GM12864 (cell line): ENCODE results near the gene UBR3.
"Not testable (repeated sequence)": the region's sequence is repeated elsewhere in the genome, so short reads cannot be mapped to it uniquely, and the experiment has no call there.

Experiments
- DNase-seq: peaks from one replicate; pipeline ENCODE4 v3.0.0-alpha.2; 2011; ENCODE audit warnings: low read depth
- H3K4me3 ChIP-seq: 2 replicates; pipeline ENCODE4 v1.5.1; 2011; ENCODE audit warnings: mild to moderate bottlenecking, low read depth, low read length, control low read depth
- TF ChIP-seq, protein P1 (sequence below): IDR thresholded peaks from 2 replicates; pipeline ENCODE4 v1.5.1; 2011; ENCODE audit warnings: low read depth, mild to moderate bottlenecking, moderate library complexity, low read length, control low read depth, inconsistent platforms; ENCODE audit errors: missing control alignments

UBR3 gene

DNA sequence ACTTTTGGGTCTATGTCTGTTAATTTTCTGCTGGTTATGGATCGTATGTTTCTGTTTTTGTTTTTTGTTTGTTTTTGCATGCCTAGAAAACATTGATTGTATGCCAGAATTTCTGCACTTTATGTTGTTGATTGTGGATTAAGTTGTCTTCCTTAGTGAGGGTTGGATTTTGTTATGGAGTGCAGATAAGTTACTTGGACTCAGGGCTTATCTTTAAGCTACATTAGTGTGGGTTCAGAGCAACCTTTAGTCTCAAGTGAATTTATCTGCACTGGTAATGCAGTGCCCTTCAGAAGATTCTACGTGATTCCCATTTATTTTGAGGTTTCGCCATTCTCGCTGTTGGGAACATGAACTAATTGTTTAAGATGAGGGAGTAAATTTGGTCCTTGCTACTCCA lies 32.9 kb downstream of the UBR3 start:
- TF ChIP-seq, protein P1, sequence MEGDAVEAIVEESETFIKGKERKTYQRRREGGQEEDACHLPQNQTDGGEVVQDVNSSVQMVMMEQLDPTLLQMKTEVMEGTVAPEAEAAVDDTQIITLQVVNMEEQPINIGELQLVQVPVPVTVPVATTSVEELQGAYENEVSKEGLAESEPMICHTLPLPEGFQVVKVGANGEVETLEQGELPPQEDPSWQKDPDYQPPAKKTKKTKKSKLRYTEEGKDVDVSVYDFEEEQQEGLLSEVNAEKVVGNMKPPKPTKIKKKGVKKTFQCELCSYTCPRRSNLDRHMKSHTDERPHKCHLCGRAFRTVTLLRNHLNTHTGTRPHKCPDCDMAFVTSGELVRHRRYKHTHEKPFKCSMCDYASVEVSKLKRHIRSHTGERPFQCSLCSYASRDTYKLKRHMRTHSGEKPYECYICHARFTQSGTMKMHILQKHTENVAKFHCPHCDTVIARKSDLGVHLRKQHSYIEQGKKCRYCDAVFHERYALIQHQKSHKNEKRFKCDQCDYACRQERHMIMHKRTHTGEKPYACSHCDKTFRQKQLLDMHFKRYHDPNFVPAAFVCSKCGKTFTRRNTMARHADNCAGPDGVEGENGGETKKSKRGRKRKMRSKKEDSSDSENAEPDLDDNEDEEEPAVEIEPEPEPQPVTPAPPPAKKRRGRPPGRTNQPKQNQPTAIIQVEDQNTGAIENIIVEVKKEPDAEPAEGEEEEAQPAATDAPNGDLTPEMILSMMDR = no peak
- H3K4me3 ChIP-seq = no peak overlapping the region
- DNase-seq = no peak

DNA sequence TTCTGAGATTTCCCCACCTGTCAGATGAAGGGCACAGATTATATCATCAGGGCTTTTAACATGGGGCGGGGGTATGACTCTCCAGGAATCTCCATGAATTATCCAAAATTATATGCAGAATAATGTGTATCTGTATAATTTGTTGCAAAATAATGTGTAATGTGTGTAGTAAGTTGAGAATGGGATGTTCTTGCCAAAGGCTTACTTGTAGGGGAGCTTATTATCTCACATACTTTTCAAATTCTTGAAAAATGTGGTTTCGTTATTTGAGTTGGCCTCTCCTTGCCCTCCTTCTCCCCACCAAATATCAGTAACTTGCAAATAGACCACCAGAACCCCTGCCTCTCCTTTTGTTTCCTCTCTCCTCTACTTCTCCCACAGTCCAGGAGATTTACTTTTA lies 35.6 kb downstream of the UBR3 start:
- TF ChIP-seq, protein P1 = no peak
- H3K4me3 ChIP-seq = no peak overlapping the region
- no peak for DNase-seq

DNA sequence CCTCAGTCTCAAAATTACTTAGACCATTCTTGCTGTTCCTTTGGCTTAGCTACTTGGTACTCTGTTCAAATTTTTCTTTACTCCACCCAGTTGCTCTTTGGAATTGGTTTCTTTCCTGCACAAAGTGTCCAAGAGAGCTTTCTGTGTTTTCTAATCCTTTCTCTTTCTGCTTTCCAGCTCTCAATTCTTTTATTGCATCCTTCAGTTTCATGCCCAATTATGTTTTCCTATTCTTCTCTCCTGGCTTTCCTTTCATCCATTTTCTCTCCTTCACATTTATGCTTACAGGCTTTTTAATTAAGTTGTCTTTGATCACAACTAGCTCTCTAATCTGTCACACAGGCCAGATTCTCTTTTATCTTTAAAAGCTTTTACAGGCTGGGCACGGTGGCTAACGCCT lies 38.2 kb downstream of the UBR3 start:
- TF ChIP-seq, protein P1 = no peak
- no peak for DNase-seq
- no peak overlapping the region for H3K4me3 ChIP-seq

DNA sequence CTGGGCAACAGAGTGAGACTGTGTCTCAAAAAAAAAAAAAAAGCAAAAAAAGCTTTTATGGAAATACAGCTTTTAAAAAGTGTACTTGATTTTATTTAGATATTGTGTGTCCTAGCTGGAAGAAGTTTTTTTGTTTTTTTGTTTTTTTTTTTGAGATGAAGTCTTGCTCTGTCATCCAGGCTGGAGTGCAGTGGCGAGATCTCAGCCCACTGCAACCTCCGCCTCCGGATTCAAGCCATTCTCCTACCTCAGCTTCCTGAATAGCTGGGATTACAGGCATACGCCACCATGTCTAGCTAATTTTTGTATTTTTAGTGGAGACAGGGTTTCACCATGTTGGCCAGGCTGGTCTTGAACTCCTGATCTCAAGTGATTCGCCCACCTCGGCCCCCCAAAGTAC lies 39.0 kb downstream of the UBR3 start:
- not testable (repeated sequence) for DNase-seq

DNA sequence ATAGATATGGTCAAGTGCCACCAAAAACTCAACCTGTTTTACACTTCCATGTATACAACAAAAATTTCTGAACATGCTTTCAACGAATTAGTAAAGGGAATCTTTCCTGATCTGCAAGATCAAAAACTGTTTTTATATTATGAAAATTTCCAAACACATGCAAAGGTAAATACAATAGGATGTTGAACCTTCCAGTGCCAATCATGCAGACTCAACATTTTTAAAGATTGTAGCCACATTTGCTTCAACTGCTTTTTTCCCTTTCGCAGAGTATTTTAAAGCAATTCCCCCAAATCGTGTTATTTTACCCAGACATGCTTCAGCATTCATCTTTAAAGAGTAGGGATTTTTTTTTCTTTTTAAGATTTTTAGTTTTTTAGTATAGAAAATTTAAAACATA lies 40.3 kb downstream of the UBR3 start:
- no peak overlapping the region for H3K4me3 ChIP-seq
- TF ChIP-seq, protein P1 = no peak
- DNase-seq = no peak

More for the DNA sequence above, 39.0 kb downstream of the UBR3 start:
- H3K4me3 ChIP-seq = not testable (repeated sequence)

DNA sequence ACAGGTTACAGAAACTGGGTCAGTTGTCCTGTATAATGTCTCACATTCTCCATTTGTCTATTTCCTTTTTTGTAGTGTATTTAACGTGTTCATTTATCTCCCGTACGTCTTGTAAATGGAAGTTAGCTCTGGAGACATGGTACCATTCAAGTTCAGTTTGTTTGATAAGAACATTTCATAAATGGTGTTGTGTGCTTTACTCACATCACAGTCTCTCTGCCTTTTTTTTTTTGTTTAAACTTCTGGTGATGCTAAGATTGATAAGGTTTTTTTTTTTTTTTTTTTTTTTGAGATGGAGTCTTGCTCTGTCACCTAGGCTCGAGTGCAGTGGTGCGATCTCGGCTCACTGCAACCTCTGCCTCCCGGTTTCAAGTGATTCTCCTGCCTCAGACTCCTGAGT lies 41.7 kb downstream of the UBR3 start:
- TF ChIP-seq, protein P1 = no peak
- no peak overlapping the region for H3K4me3 ChIP-seq
- DNase-seq = no peak

DNA sequence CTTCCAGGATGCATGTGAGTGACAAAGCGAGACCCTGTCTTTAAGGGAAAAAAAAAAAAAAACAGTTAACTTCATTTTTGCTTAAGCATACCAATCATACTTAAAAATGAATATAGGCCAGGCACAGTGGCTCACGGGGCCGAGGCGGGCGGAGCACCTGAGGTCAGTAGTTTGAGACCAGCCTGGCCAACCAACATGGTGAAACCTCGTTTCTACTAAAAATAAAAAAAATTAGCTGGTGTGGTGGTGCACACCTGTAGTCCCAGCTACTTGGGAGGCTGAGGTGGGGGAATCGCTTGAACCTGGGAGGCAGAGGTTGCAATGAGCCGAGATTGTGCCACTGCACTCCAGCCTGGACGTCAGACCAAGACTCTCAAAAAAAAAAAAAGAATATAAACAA lies 44.1 kb downstream of the UBR3 start:
- not testable (repeated sequence) for H3K4me3 ChIP-seq, DNase-seq

DNA sequence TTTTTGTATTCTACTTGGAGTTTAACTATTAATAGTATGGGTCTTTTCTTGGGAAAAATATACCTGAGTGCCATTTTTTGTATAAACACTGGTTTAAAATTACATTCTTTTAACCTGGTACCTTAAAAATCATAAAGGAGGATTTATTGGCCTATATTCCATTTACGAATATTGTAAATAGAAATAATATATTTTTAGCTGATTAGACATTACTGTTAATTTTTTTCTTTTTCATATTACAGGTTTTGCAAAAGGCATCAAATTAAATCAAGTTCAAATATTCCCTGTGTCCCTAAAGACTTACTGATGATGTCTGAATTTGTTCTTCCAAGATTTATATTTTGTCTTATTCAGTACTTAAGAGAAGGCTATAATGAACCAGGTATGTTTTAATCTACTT lies 44.7 kb downstream of the UBR3 start:
- no peak for DNase-seq
- TF ChIP-seq, protein P1 = no peak
- no peak overlapping the region for H3K4me3 ChIP-seq
